ENCODE data around the gene ACTRT1.

ACTRT1 gene

GRCh38 chrX:128052303-128052702, at the start of gene ACTRT1:
ACTRT1 (minus strand) TSS chrX:128052403; CDS start chrX:128052206, 197 bp downstream.
- no peak for DNase-seq

GRCh38 chrX:128078545-128078944, 26.3 kb upstream of the ACTRT1 start:
- no peak for DNase-seq

GRCh38 chrX:128057421-128057820, 5.2 kb upstream of the ACTRT1 start:
- no peak for DNase-seq

- no peak for DNase-seq
Measured at GRCh38 chrX:128051526-128051925, 677 bp downstream of the ACTRT1 start.

GRCh38 chrX:128035318-128035717, 16.9 kb downstream of the ACTRT1 start:
- no peak for DNase-seq

- no peak for DNase-seq
Measured at GRCh38 chrX:128021566-128021965, 30.6 kb downstream of the ACTRT1 start.

- no peak for DNase-seq
Measured at GRCh38 chrX:128020701-128021100, 31.5 kb downstream of the ACTRT1 start.

- DNase-seq: no peak
Measured at GRCh38 chrX:128019218-128019617, 33.0 kb downstream of the ACTRT1 start.

- DNase-seq: no peak
Measured at GRCh38 chrX:128012015-128012414, 40.2 kb downstream of the ACTRT1 start.

- no peak for DNase-seq
Measured at GRCh38 chrX:128007882-128008281, 44.3 kb downstream of the ACTRT1 start.
